ENCODE data around the gene USP10. TPM values are rescaled to one million over a fixed set of nuclear protein-coding genes. Genes with fewer than 3 reads are reported as not detected.
A peak's percentile ranks its signal among the peaks of the same experiment; 100 is the strongest.

The USP10 gene
- total and polyA plus RNA-seq, 2 donors (not counting 1 experiment from before 2014, with no cell fraction given), result 48.6 to 59.1 TPM

GRCh38 chr16:84775262-84775810 lies 75.5 kb downstream of the USP10 start:
- no peak overlapping the region for H3K4me2 ChIP-seq (ENCODE audit: extremely low read depth, insufficient read depth, low read length)
- no peaks in the 10 kb centered on the region for H4K20me1 ChIP-seq (ENCODE audit: control insufficient read depth, extremely low read depth, insufficient read depth, low read length)
- peak overlapping the region; percentile 71 for H3K27ac ChIP-seq (ENCODE audit: insufficient read depth, low read length)
- H3K79me2 ChIP-seq (ENCODE audit: control insufficient read depth, insufficient read depth, low read length), result no peaks in the 10 kb centered on the region
- peaks cover 2% of the 10 kb centered on the region for H3K4me1 ChIP-seq (ENCODE audit: control insufficient read depth, extremely low read depth, insufficient read depth, low read length)
- H3K36me3 ChIP-seq (ENCODE audit: control insufficient read depth, insufficient read depth, low read length), result peaks cover 16% of the 10 kb centered on the region
- H3K9me3 ChIP-seq (ENCODE audit: control insufficient read depth, insufficient read depth, low read depth, low read length), result no peaks in the 10 kb centered on the region
- no peak overlapping the region for H3K4me3 ChIP-seq (replicated peaks in 1 of 4; ENCODE audit: control extremely low read depth in 1 of 4, insufficient read depth in 1 of 4, low read depth in 3 of 4, low read length in 4 of 4)
- TF ChIP-seq EZH2 (IDR thresholded peaks at IDR 0.05; ENCODE audit: low read length, missing control alignments) (no peak), CTCF (conservative IDR thresholded peaks at IDR 0.05 in 1 of 2, IDR thresholded peaks at IDR 0.05 in 1 of 2; ENCODE audit: low read depth in 1 of 2, low read length in 2 of 2) (no peak)
- no peaks in the 10 kb centered on the region for H3K27me3 ChIP-seq (ENCODE audit: control insufficient read depth, insufficient read depth, low read length)
- no peak overlapping the region for H3K9ac ChIP-seq (ENCODE audit: insufficient read depth, low read length)
- H2AFZ ChIP-seq (ENCODE audit: low read length), result no peak overlapping the region
- no peak for DNase-seq (ENCODE audit: low read depth in 2 of 2)

GRCh38 chr16:84777435-84777834 lies 77.6 kb downstream of the USP10 start:
- Histone ChIP-seq H3K36me3 (ENCODE audit: control insufficient read depth, insufficient read depth, low read length) (peaks cover 16% of the 10 kb centered on the region), H3K9me3 (ENCODE audit: control insufficient read depth, insufficient read depth, low read depth, low read length) (no peaks in the 10 kb centered on the region), H3K4me1 (ENCODE audit: control insufficient read depth, extremely low read depth, insufficient read depth, low read length) (peaks cover 2% of the 10 kb centered on the region), H3K4me2 (ENCODE audit: extremely low read depth, insufficient read depth, low read length) (no peak overlapping the region), H3K9ac (ENCODE audit: insufficient read depth, low read length) (no peak overlapping the region), H3K79me2 (ENCODE audit: control insufficient read depth, insufficient read depth, low read length) (no peaks in the 10 kb centered on the region), H3K4me3 (replicated peaks in 1 of 4; ENCODE audit: control extremely low read depth in 1 of 4, insufficient read depth in 1 of 4, low read depth in 3 of 4, low read length in 4 of 4) (no peak overlapping the region), H2AFZ (ENCODE audit: low read length) (no peak overlapping the region), H4K20me1 (ENCODE audit: control insufficient read depth, extremely low read depth, insufficient read depth, low read length) (no peaks in the 10 kb centered on the region), H3K27me3 (ENCODE audit: control insufficient read depth, insufficient read depth, low read length) (no peaks in the 10 kb centered on the region), H3K27ac (ENCODE audit: insufficient read depth, low read length) (no peak overlapping the region)
- no peak for TF ChIP-seq EZH2 (IDR thresholded peaks at IDR 0.05; ENCODE audit: low read length, missing control alignments)
- no peak for TF ChIP-seq CTCF (conservative IDR thresholded peaks at IDR 0.05 in 1 of 2, IDR thresholded peaks at IDR 0.05 in 1 of 2; ENCODE audit: low read depth in 1 of 2, low read length in 2 of 2)
- DNase-seq (ENCODE audit: low read depth in 2 of 2), result no peak

GRCh38 chr16:84778720-84779119 lies 78.9 kb downstream of the USP10 start:
- Histone ChIP-seq H3K36me3 (ENCODE audit: control insufficient read depth, insufficient read depth, low read length) (peaks cover 15% of the 10 kb centered on the region), H3K27me3 (ENCODE audit: control insufficient read depth, insufficient read depth, low read length) (no peaks in the 10 kb centered on the region)

More at GRCh38 chr16:84778720-84779119, 78.9 kb downstream of the USP10 start:
- TF ChIP-seq CTCF (conservative IDR thresholded peaks at IDR 0.05 in 1 of 2, IDR thresholded peaks at IDR 0.05 in 1 of 2; ENCODE audit: low read depth in 1 of 2, low read length in 2 of 2), result no peak
- no peak for TF ChIP-seq EZH2 (IDR thresholded peaks at IDR 0.05; ENCODE audit: low read length, missing control alignments)
- H3K9me3 ChIP-seq (ENCODE audit: control insufficient read depth, insufficient read depth, low read depth, low read length), result no peaks in the 10 kb centered on the region
- H3K4me2 ChIP-seq (ENCODE audit: extremely low read depth, insufficient read depth, low read length), result no peak overlapping the region
- H3K9ac ChIP-seq (ENCODE audit: insufficient read depth, low read length), result no peak overlapping the region
- no peak for DNase-seq (ENCODE audit: low read depth in 2 of 2)
- H2AFZ ChIP-seq (ENCODE audit: low read length), result no peak overlapping the region
- H4K20me1 ChIP-seq (ENCODE audit: control insufficient read depth, extremely low read depth, insufficient read depth, low read length), result no peaks in the 10 kb centered on the region
- no peak overlapping the region for H3K4me3 ChIP-seq (replicated peaks in 1 of 4; ENCODE audit: control extremely low read depth in 1 of 4, insufficient read depth in 1 of 4, low read depth in 3 of 4, low read length in 4 of 4)
- peaks cover 2% of the 10 kb centered on the region for H3K4me1 ChIP-seq (ENCODE audit: control insufficient read depth, extremely low read depth, insufficient read depth, low read length)
- no peaks in the 10 kb centered on the region for H3K79me2 ChIP-seq (ENCODE audit: control insufficient read depth, insufficient read depth, low read length)
- H3K27ac ChIP-seq (ENCODE audit: insufficient read depth, low read length), result no peak overlapping the region
